ENCODE measurements around the gene SH3RF2.
"Not testable (repeated sequence)": the region's sequence is repeated elsewhere in the genome, so short reads cannot be mapped to it uniquely, and the experiment has no call there.

SH3RF2 gene

DNA sequence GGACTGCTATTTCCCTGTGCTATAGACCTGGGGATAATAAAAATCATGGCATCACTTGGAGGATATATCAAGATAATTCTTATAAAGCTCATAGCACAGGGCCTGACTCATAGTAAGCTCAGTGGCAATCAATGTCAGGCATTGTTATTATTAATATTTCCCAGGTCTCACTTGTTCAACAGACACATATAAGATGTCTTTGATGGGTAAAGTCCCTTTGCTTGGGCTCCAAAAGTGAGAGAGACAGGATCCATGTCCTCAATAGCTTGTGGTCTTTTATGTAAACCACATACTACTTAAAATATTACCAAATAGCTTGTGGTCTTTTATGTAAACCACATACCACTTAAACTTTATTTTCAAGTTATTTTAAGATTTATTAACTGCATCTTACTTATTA lies 11.2 kb downstream of the SH3RF2 start:
- DNase-seq (ENCODE audit: insufficient read length, low spot score) (no peak), FAIRE-seq (no peak)

GRCh38 chr5:145948047-145948446 lies 11.7 kb downstream of the SH3RF2 start:
- DNase-seq (ENCODE audit: insufficient read length, low spot score) (no peak), FAIRE-seq (no peak)

DNA sequence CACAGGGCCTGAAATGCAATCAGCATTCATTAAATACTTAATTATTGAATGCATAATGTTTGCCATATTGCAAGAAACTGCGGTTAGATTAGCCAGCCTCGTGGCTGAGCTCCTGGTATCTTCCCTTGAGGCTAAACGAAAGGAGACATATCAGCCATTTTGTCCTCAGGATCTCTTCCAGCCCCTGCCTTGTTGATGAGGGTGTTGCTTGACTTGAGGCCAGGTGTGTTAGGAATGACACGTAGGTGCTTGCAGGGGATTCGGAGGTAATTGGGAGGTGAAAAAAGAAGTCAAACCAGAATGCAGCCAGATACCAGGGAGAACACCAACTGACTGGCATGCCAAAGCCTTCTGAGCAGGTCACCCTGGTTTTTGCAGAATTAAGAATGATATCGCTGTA lies 12.5 kb downstream of the SH3RF2 start:
- no peak for DNase-seq (ENCODE audit: insufficient read length, low spot score)
- no peak for FAIRE-seq

DNA sequence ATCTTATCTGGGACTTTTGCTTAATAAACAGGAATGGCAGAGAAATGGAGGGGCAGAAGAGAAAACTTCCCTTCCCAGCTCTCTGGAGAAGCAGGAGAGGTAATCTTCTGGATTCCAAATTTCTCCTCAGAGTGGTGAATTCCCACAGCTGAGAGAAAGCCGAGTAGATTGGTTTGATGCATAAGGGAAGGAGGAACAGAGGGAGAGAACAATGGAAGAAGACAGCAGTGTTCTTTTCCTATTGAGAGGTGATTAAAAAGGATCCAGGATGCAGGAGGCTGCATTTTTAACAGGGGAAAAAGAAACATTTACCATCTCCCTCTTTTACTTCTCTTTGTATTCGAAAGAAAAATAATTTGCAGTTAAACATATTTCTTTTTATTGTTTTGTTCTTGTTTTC lies 13.1 kb downstream of the SH3RF2 start:
- FAIRE-seq: no peak
- DNase-seq (ENCODE audit: insufficient read length, low spot score): no peak

DNA sequence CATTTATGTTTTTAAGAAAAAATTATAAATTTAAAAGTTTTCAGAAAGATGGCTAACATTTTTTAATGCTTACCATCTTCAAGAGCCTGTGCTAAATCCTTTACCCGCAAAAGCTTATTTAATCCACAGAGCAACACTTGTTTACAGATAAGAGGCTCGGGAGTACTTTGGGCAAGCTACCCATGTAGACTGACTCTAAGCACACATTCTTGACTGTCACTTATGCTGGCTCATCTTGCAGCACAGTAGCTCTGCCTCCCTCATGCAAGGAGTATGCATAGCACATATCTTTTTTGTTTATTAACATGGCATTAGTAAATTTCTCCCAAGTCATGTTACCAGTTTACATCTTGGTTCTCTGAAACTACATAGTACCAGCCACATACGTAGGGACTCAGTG lies 14.7 kb downstream of the SH3RF2 start:
- DNase-seq (ENCODE audit: insufficient read length, low spot score) (no peak), FAIRE-seq (no peak)

DNA sequence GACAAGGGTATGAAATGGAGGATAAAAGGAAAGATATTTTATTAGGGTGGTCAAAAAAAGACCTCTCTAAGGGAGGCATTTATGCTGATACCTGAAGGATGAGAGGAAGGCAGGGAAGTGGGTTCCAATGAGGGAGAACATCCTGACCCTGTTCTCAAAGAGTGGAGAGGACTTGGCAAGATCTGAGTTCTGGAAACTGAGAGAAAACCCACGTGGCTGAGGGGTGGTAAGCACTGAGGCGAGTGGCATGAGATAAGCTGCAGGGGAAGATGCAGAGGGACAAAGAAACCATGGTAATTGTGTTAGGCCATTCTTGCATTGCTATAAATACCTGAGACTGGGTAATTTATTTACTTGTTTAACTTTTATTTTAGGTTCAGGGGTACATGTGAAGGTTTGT lies 16.8 kb downstream of the SH3RF2 start:
- DNase-seq (ENCODE audit: insufficient read length, low spot score) (no peak), FAIRE-seq (no peak)

- DNase-seq (ENCODE audit: insufficient read length, low spot score); FAIRE-seq: not testable (repeated sequence)
Measured at GRCh38 chr5:145954140-145954539, 17.8 kb downstream of the SH3RF2 start.

GRCh38 chr5:145957388-145957787 lies 21.0 kb downstream of the SH3RF2 start:
- DNase-seq (ENCODE audit: insufficient read length, low spot score) (no peak), FAIRE-seq (no peak)

DNA sequence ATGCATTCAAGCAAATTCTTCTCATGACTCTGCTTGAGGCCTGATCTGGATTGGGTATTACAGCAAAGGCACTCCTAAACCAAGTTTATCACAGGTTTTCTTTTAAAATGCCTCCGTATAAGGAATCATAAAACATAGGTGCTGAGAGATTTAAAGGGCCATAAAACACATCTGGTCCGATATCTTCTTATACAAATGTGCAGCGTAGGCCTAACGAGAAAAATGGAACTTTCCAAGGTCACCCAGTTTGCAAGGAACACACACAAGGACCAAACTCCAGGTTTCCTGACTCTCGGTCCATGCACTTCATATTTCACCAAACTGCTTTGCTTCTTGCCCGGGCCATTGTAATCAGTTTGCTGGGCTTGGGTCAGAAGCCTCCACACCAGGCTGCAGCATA lies 22.1 kb downstream of the SH3RF2 start:
- FAIRE-seq (no peak), DNase-seq (ENCODE audit: insufficient read length, low spot score) (no peak)

DNA sequence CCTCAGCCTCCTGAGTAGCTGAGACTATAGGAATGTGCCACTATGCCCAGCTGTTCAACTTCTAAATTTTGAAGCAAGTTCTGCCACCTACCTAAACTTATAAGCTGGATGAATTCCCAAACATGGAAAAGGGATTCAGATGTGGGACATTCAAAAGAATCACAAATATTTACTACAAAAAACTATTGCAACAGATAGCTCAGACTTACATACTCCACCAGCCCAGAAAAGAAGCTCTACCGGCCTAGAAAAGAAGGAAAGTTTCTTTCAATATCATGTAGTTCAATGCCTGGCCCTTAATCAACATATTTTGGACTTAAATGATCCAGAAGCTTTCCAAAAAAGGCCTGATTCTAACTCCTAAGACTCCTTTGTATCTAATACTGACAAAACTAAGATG lies 23.8 kb downstream of the SH3RF2 start:
- DNase-seq (ENCODE audit: insufficient read length, low spot score): no peak
- no peak for FAIRE-seq

GRCh38 chr5:145960848-145961600 lies 24.6 kb downstream of the SH3RF2 start:
- DNase-seq (ENCODE audit: insufficient read length, low spot score) (no peak), FAIRE-seq (no peak)

DNA sequence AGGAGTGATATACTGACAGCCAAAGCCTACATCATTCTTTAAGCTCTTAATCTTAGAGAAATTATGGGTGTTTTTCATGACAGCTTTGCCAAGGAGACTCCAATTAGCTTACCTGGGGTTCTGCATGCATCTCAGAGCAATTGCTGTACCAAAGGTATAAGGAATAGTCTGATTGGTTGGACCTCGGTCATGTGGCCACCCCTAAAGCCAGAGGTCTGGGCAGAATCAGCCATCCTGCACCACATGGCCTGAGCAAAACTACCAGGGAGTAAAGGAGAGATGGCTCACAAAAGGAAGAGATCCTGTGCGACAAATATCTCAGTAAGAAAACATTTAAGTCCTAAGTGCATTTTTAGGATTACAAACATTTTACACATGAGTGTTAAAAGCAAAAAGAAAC lies 25.6 kb downstream of the SH3RF2 start:
- FAIRE-seq (no peak), DNase-seq (ENCODE audit: insufficient read length, low spot score) (no peak)

DNA sequence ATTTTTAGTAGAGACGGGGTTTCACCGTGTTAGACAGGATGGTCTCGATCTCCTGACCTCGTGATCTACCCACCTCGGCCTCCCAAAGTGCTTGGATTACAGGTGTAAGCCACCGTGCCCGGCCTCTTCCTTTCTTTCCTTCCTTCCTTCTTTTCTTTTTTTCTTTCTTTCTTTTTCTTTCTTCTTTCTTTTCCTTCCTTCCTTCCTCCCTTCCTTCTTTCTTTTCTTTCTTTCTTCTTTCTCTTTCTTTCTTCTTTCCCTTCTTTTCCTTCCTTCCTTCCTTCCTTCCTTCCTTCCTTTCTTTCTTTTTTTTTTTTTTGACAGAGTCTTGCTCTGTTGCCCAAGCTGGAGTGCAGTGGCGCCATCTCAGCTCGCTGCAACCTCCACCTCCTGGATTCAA lies 27.6 kb downstream of the SH3RF2 start:
- not testable (repeated sequence) for FAIRE-seq; DNase-seq (ENCODE audit: insufficient read length, low spot score)

- DNase-seq (ENCODE audit: insufficient read length, low spot score): no peak
- FAIRE-seq: no peak
Measured at GRCh38 chr5:145965804-145966203, 29.4 kb downstream of the SH3RF2 start.

DNA sequence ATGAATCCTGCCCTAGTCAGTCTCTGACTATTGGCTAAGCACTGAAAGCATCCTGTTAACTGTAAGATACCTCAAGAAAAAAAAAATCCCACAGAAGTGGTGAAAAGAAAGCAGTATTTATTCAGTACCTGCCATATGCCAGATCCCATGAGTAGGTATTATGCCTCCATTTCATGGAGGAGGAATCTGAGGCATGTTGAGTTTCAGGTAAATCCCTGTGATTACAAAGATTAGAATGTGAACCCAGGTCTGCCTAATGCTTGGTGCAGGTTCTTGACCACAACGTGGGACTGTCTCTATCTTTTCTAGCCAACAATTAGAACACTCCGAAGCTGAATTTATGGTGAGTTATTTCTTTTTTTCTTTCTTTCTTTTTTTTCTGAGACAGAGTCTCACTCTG lies 30.9 kb downstream of the SH3RF2 start:
- FAIRE-seq: no peak

DNA sequence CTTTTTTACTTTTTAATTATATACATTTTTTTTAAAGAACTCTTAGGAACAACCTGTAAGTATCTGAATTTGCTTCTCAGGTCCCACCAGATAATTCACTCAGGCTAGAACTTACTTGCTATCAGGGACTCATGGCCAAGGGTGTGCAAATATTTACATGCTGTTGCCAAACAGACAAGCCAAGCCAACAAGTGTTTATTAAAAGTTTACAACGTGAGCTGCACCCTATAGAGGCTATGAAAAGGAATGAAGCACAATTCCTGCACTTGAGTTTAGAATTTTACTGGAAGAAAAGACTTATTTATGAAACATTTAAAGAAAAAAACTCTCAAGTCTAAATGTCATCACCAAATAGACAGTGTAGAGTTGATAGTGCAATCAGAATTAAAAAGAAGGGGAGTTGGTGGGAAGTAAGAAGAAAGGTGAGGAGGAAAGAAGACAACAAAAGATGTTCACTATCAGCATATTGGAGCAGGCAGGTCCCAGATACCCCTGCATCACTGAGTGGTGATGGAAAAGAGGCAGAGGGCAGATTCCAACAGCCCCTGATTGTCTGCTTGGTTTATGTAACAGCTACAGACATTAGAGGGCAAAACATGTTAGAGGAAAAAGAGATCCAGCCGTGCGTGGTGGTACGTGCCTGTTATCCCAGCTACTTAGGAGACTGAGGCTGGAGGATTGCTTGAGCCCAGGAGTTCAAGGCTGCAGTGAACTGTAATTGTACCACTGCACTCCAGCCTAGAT lies 32.8 kb downstream of the SH3RF2 start:
- DNase-seq (ENCODE audit: insufficient read length, low spot score) (no peak), FAIRE-seq (peak; percentile 31)

More for the DNA sequence above, 30.9 kb downstream of the SH3RF2 start:
- DNase-seq (ENCODE audit: insufficient read length, low spot score): no peak

- FAIRE-seq: no peak
Measured at GRCh38 chr5:145969714-145970092, 33.3 kb downstream of the SH3RF2 start.

GRCh38 chr5:145971108-145971507 lies 34.7 kb downstream of the SH3RF2 start:
- DNase-seq (ENCODE audit: insufficient read length, low spot score) (no peak), FAIRE-seq (no peak)

More at GRCh38 chr5:145969714-145970092, 33.3 kb downstream of the SH3RF2 start:
- DNase-seq (ENCODE audit: insufficient read length, low spot score): no peak

GRCh38 chr5:145971701-145972100 lies 35.3 kb downstream of the SH3RF2 start:
- no peak for FAIRE-seq
- DNase-seq (ENCODE audit: insufficient read length, low spot score): no peak

GRCh38 chr5:145975001-145975360 lies 38.6 kb downstream of the SH3RF2 start:
- DNase-seq (ENCODE audit: insufficient read length, low spot score) (no peak), FAIRE-seq (no peak)

- peak; percentile 48 for DNase-seq (ENCODE audit: insufficient read length, low spot score)
- FAIRE-seq: peak; percentile 70
Measured at GRCh38 chr5:145975361-145976066, 39.1 kb downstream of the SH3RF2 start.

Measured in HTR-8/SVneo (cell line).